Esophagus (tissue), 2 donors: ENCODE measurements around the gene ANKRD13A. TPM values are rescaled to one million over a fixed set of nuclear protein-coding genes. Genes with fewer than 3 reads are reported as not detected.
"Not testable (repeated sequence)": the region's sequence is repeated elsewhere in the genome, so short reads cannot be mapped to it uniquely, and the experiment has no call there.

ENCODE experiments used
- H3K27ac ChIP-seq, 2 donors: one replicate each; pipeline ENCODE4 v1.5.1; 2013; ENCODE audit warnings: low read depth in 2 of 2, mild to moderate bottlenecking in 2 of 2, inconsistent platforms in 1 of 2, low read length in 1 of 2, moderate library complexity in 1 of 2
- H3K27me3 ChIP-seq, 2 donors: one replicate each; pipeline ENCODE4 v1.6.1; 2013; ENCODE audit warnings: low read length in 2 of 2, control low read depth in 1 of 2, mild to moderate bottlenecking in 1 of 2; ENCODE audit not compliant: insufficient read depth in 2 of 2, control insufficient read depth in 1 of 2
- H3K36me3 ChIP-seq, 2 donors: one replicate each; pipeline ENCODE4 v1.6.1; 2013; ENCODE audit warnings: low read length in 1 of 2; ENCODE audit not compliant: control insufficient read depth in 2 of 2, insufficient read depth in 2 of 2
- H3K4me1 ChIP-seq, 2 donors: one replicate each; pipeline ENCODE4 v1.6.1; 2013; ENCODE audit warnings: low read length in 1 of 2; ENCODE audit not compliant: control insufficient read depth in 2 of 2, insufficient read depth in 2 of 2
- H3K4me3 ChIP-seq, 2 donors: one replicate each; pipeline ENCODE4 v1.5.1; 2013; ENCODE audit warnings: low read length in 2 of 2, mild to moderate bottlenecking in 2 of 2, low read depth in 1 of 2, moderate library complexity in 1 of 2
- H3K9me3 ChIP-seq, 2 donors: one replicate each; pipeline ENCODE4 v1.6.1; 2013; ENCODE audit warnings: mild to moderate bottlenecking in 2 of 2, low read depth in 1 of 2, low read length in 1 of 2, moderate library complexity in 1 of 2; ENCODE audit not compliant: control insufficient read depth in 2 of 2, insufficient read depth in 1 of 2
- WGBS, 2 donors: extraction: QIAGEN DNeasy Blood & Tissue Kit; methylation state at CpG; one replicate each; pipeline ENCODE4 v1.1.7; 2013; 5-methylcytosine and 5-hydroxymethylcytosine counted together
- polyA plus RNA-seq, 2 donors: library from polyadenylated mRNA; stranded (reverse); fragments of 200-250 nt; gene quantifications; one replicate each; pipeline ENCODE4 v1.2.3, GENCODE V29; 2013
- donor health status: healthy with polysubstance abuse.
- donor health status: Bipolar disorder and iron deficiency.

Gene ANKRD13A
- polyA plus RNA-seq, 2 donors = 20.0 to 25.4 TPM

DNA sequence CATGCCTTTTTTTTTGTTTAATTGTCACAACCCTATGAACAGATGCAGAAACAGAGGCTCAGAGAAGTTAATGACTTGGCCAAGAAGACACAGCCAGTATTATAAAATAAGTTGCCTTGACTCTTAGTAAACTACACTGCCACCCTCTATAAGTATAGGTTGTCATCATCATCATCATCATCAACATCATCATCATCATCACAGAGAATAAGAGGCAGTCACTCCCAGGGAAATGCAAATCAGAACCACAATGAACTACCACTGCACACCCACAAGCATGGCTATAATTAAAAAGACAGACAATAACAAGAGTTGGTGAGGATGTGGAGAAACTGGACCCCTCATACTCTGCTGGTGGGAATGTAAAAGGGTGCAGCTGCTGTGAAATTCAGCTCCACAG lies 72.3 kb downstream of the ANKRD13A start:
- no peak overlapping the region for H3K4me3 ChIP-seq
- no peaks in the 10 kb centered on the region for H3K36me3 ChIP-seq
- H3K9me3 ChIP-seq = no peaks in the 10 kb centered on the region
- H3K27me3 ChIP-seq = no peaks in the 10 kb centered on the region
- H3K27ac ChIP-seq = no peak overlapping the region
- H3K4me1 ChIP-seq = peaks cover 0 to 3% of the 10 kb centered on the region in 2 donors

DNA sequence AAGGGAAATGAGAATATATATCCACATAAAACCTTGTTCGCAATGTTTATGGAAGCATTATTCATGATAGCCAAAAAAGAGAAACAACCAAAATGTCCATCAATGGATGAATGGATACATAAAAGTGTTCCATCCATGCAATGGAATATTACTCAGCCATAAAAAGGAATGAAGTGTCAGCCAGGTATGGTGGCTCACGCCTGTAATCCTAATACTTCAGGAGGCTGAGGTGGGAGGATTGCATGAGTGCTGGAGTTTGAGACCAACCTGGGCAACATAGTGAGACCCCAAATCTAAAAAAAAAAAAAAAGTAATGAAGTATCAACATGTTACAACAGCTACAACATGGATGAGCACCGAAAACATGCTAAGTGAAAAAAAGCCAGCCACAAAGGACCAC lies 72.7 kb downstream of the ANKRD13A start:
- no peak overlapping the region for H3K4me3 ChIP-seq
- WGBS, 2 donors = 92 to 98% methylated on average over 3 of the region's 3 CpGs
- H3K27ac ChIP-seq = no peak overlapping the region
- peaks cover 0 to 3% of the 10 kb centered on the region in 2 donors for H3K4me1 ChIP-seq
- H3K27me3 ChIP-seq = no peaks in the 10 kb centered on the region
- H3K9me3 ChIP-seq = no peaks in the 10 kb centered on the region
- no peaks in the 10 kb centered on the region for H3K36me3 ChIP-seq

GRCh38 chr12:110072636-110073035 lies 73.4 kb downstream of the ANKRD13A start:
- not testable (repeated sequence) for H3K27me3 ChIP-seq, H3K9me3 ChIP-seq, H3K36me3 ChIP-seq, H3K4me1 ChIP-seq, H3K27ac ChIP-seq, H3K4me3 ChIP-seq
- WGBS, 2 donors = 61 to 67% methylated on average over 9 of the region's 9 CpGs

GRCh38 chr12:110073049-110073831 lies 74.0 kb downstream of the ANKRD13A start:
- Histone ChIP-seq H3K4me1 (peaks cover 0 to 3% of the 10 kb centered on the region in 2 donors), H3K36me3 (no peaks in the 10 kb centered on the region), H3K27me3 (no peaks in the 10 kb centered on the region), H3K9me3 (no peaks in the 10 kb centered on the region), H3K4me3 (peak overlapping the region; percentile 17 to 42), H3K27ac (peak overlapping the region in 1 of 2 donors; percentile 1)
- WGBS, 2 donors = 17 to 25% methylated on average over 19 of the region's 19 CpGs

DNA sequence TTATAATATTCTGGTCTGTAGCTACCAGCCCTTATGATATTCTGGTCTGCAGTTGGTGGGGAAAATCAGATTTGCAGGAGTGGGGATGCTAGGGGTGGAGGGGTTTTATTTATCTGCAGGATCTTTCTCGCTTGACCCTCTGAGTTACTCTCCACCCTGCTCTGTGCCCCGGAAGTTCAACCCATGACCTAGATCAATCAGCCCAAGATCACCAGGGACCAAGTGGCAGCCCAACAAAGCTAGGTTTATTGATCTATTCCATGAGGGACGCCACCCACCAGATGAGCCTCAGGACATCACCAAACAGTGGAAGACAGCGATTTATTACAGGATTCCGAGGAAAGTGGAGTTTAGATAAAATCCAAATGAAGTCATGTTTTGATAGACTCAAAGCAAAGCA lies 74.9 kb downstream of the ANKRD13A start:
- Histone ChIP-seq H3K27me3 (no peaks in the 10 kb centered on the region), H3K4me3 (no peak overlapping the region), H3K4me1 (peaks cover 0 to 3% of the 10 kb centered on the region in 2 donors), H3K36me3 (no peaks in the 10 kb centered on the region), H3K9me3 (no peaks in the 10 kb centered on the region), H3K27ac (no peak overlapping the region)
- WGBS, 2 donors = 73 to 78% methylated on average over 5 of the region's 5 CpGs

DNA sequence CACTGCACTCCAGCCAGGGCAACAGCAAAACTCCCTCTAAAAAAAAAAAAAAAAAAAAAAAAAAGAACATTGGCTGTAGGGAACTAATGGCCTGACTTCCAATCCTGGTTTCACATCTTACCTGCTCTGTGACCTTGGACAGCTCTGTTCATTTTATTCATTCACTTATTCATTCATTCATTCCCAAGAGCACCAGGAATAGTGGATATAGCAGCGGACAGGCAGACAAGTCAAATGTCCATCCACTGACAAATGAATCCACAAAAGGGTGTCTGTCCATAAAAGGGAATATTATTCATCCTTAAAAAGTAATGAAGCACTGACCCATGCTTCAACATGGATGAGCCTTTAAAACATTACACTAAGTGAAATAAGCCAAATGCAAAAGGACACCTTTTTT lies 76.7 kb downstream of the ANKRD13A start:
- H3K36me3 ChIP-seq = no peaks in the 10 kb centered on the region
- peaks cover 0 to 3% of the 10 kb centered on the region in 2 donors for H3K4me1 ChIP-seq
- no peak overlapping the region for H3K4me3 ChIP-seq
- H3K27me3 ChIP-seq = no peaks in the 10 kb centered on the region
- WGBS, 2 donors = 96 to 100% methylated on average over 1 of the region's 1 CpG
- no peak overlapping the region for H3K27ac ChIP-seq
- H3K9me3 ChIP-seq = no peaks in the 10 kb centered on the region

GRCh38 chr12:110077800-110078199 lies 78.6 kb downstream of the ANKRD13A start:
- WGBS, 2 donors = 74 to 84% methylated on average over 4 of the region's 4 CpGs
- no peaks in the 10 kb centered on the region for H3K36me3 ChIP-seq
- H3K9me3 ChIP-seq = no peaks in the 10 kb centered on the region
- H3K27ac ChIP-seq = no peak overlapping the region
- peaks cover 0 to 3% of the 10 kb centered on the region in 2 donors for H3K4me1 ChIP-seq
- no peaks in the 10 kb centered on the region for H3K27me3 ChIP-seq
- H3K4me3 ChIP-seq = no peak overlapping the region

GRCh38 chr12:110079477-110080400 lies 80.5 kb downstream of the ANKRD13A start:
- Histone ChIP-seq H3K36me3 (no peaks in the 10 kb centered on the region), H3K4me1 (no peaks in the 10 kb centered on the region), H3K4me3 (no peak overlapping the region), H3K27me3 (no peaks in the 10 kb centered on the region), H3K27ac (peak overlapping the region in 1 of 2 donors; percentile 2), H3K9me3 (no peaks in the 10 kb centered on the region)
- 68 to 76% methylated on average over 24 of the region's 24 CpGs for WGBS, 2 donors

DNA sequence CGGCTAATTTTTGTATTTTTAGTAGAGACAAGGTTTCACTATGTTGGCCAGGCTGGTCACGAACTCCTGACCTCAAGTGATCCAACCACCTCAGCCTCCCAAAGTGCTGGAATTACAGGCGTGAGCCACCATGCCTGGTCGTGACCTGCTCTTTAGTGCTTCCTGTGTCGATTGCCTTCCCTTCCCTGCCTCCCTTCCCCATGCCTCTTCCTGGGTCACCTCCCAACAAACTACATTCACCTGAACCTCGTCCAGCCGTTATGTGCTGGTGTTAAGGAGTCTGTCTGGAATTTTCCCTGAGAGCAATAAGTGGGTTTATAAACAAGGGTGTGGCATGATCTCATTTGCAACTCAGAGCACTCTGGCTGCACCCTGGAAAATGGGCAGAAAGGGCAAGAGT lies 81.2 kb downstream of the ANKRD13A start:
- Histone ChIP-seq H3K27ac (no peak overlapping the region), H3K9me3 (no peaks in the 10 kb centered on the region), H3K4me3 (no peak overlapping the region), H3K36me3 (no peaks in the 10 kb centered on the region), H3K27me3 (no peaks in the 10 kb centered on the region), H3K4me1 (no peaks in the 10 kb centered on the region)
- WGBS, 2 donors = 80 to 87% methylated on average over 7 of the region's 7 CpGs
